Measurements from ENCODE around the gene ZFPM1.

- TF ChIP-seq POLR2A (IDR thresholded peaks at IDR 0.05; ENCODE audit: borderline replicate concordance, extremely low read depth, insufficient read depth, insufficient read length) (no peak), CTCF (IDR thresholded peaks at IDR 0.05 in 2 of 3, conservative IDR thresholded peaks at IDR 0.05 in 1 of 3; ENCODE audit: borderline replicate concordance in 1 of 3, insufficient read depth in 1 of 3, low read depth in 2 of 3, low read length in 2 of 3) (no peak), POLR2AphosphoS5 (IDR thresholded peaks at IDR 0.05; ENCODE audit: low read depth, low read length) (no peak), ZBTB33 (IDR thresholded peaks at IDR 0.05; ENCODE audit: extremely low read depth, insufficient replicate concordance, low read length) (no peak), MAX (IDR thresholded peaks at IDR 0.05) (no peak), EZH2phosphoT487 (IDR thresholded peaks at IDR 0.05; ENCODE audit: borderline replicate concordance) (no peak), REST (IDR thresholded peaks at IDR 0.05; ENCODE audit: low read depth) (no peak), SRF (IDR thresholded peaks at IDR 0.05; ENCODE audit: low read depth) (no peak), ZNF274 (IDR thresholded peaks at IDR 0.05; ENCODE audit: low read depth, low read length) (no peak)
These were observed 7.6 kb downstream of the ZFPM1 start for GRCh38 chr16:88460496-88461330.

All from HCT116 (cell line).